ENCODE results near the gene TAB2. TPM values are rescaled to one million over a fixed set of nuclear protein-coding genes. Genes with fewer than 3 reads are reported as not detected.

TAB2 gene
- total and polyA plus RNA-seq, 2 of the 8 experiments (the other 6 are each of a cell fraction or from before 2014, with no cell fraction given), result 40.4 to 63.0 TPM

- TF ChIP-seq CHD7 (IDR thresholded peaks at IDR 0.05; ENCODE audit: insufficient replicate concordance, low read length) (no peak), MAX (IDR thresholded peaks at IDR 0.05) (no peak), CEBPB (IDR thresholded peaks at IDR 0.05; ENCODE audit: low read depth, low read length) (no peak), SP4 (IDR thresholded peaks at IDR 0.05; ENCODE audit: low read length) (no peak), KDM5A (IDR thresholded peaks at IDR 0.05; ENCODE audit: low read length) (no peak), PHF8 (conservative IDR thresholded peaks at IDR 0.05; ENCODE audit: low read depth, low read length) (no peak), ASH2L (IDR thresholded peaks at IDR 0.05; ENCODE audit: low read length) (no peak), SIX5 (IDR thresholded peaks at IDR 0.05; ENCODE audit: low read depth, low read length) (no peak), SIRT6 (IDR thresholded peaks at IDR 0.05; ENCODE audit: low read length) (no peak), CHD2 (IDR thresholded peaks at IDR 0.05; ENCODE audit: low read length) (no peak), NANOG (IDR thresholded peaks at IDR 0.05; ENCODE audit: insufficient read depth, low read depth, low read length, poor library complexity, severe bottlenecking) (no peak), KDM1A (IDR thresholded peaks at IDR 0.05; ENCODE audit: borderline replicate concordance, low read length) (no peak), KDM4A (IDR thresholded peaks at IDR 0.05; ENCODE audit: low read depth, low read length, severe bottlenecking) (no peak)
Observed at GRCh38 chr6:149293244-149293643, 24.3 kb upstream of the TAB2 start (continued).
